HCT116 (cell line): ENCODE data around the gene FCGR3A. TPM values are rescaled to one million over a fixed set of nuclear protein-coding genes. Genes with fewer than 3 reads are reported as not detected.

ENCODE experiments used
- ATAC-seq: fragments of 200-7000 bp; cut with Tn5 transposase; 2 replicates; pipeline ENCODE4 v1.9.1; 2020; ENCODE audit warnings: mild to moderate bottlenecking, moderate library complexity
- BruUV-seq: library from RNA; stranded (reverse); fragments of 400-500 nt; replicated peaks from 2 replicates; lab custom pipeline; 2021; lab: Mats Ljungman, UMichigan
- CTCF ChIA-PET: fragments of 300-600 bp; sonication (Branson Sonifier 250); formaldehyde crosslinking; loops from one replicate; lab custom pipeline; 2021; ENCODE audit warnings: antibody characterized with exemption; lab: Charles Lee
- POLR2A ChIA-PET: fragments of 300-600, 350-600 bp; sonication (Branson Sonifier 250); formaldehyde crosslinking; loops from one replicate; lab custom pipeline; 2021; ENCODE audit warnings: antibody characterized with exemption; lab: Charles Lee
- RAD21 ChIA-PET, 2 experiments: fragments of 300-600 bp; sonication (Branson Sonifier 250); formaldehyde crosslinking; loops; one replicate each; lab custom pipeline; 2023; ENCODE audit warnings: low total read pairs in 2 of 2; ENCODE audit not compliant: uncharacterized antibody in 2 of 2, unreplicated experiment in 2 of 2, low non-redundant PET in 1 of 2; lab: Charles Lee
- DNase-seq: peaks from one replicate; pipeline ENCODE4 v3.0.0-alpha.2; 2010; ENCODE audit warnings: low read depth, low spot score
- H2AFZ ChIP-seq: fragments of 200-600 bp; shearing (Covaris generic), sonication (generic); 2 replicates; pipeline ENCODE4 v1.6.1; 2017; ENCODE audit warnings: low read depth, mixed run types, mixed read lengths, antibody characterized with exemption, low read length; ENCODE audit not compliant: poor library complexity, severe bottlenecking
- H3K27ac ChIP-seq: 2 replicates; pipeline ENCODE4 v1.5.1; 2012; ENCODE audit warnings: low read depth, low read length
- H3K27me3 ChIP-seq: fragments of 200-600 bp; sonication (generic); 2 replicates; pipeline ENCODE4 v1.6.1; 2016; ENCODE audit warnings: mixed run types, low read length, mixed read lengths; ENCODE audit not compliant: insufficient read depth
- H3K36me3 ChIP-seq, 2 experiments: fragments of 200-500 bp in 1 of 2; fragments of 200-600 bp in 1 of 2; sonication (Bioruptor generic) in 1 of 2; sonication (generic) in 1 of 2; 2 replicates each; pipeline versions ENCODE4 v1.5.1 to v1.6.1; 2014 to 2016; ENCODE audit warnings: low read length in 2 of 2, inconsistent platforms in 1 of 2, mixed read lengths in 1 of 2, mixed run types in 1 of 2; ENCODE audit not compliant: insufficient read depth in 2 of 2, control insufficient read depth in 1 of 2
- H3K4me1 ChIP-seq, 2 experiments: fragments of 200-600 bp in 1 of 2; sonication (generic) in 1 of 2; 2 replicates each; pipeline versions ENCODE4 v1.5.1 to v1.6.1; 2012 to 2017; ENCODE audit warnings: low read length in 2 of 2, inconsistent platforms in 1 of 2, mild to moderate bottlenecking in 1 of 2, mixed read lengths in 1 of 2, mixed run types in 1 of 2, moderate library complexity in 1 of 2; ENCODE audit not compliant: insufficient read depth in 2 of 2, control insufficient read depth in 1 of 2
- H3K4me2 ChIP-seq: fragments of 200-600 bp; sonication (generic); 2 replicates; pipeline ENCODE4 v1.6.1; 2017; ENCODE audit warnings: mixed run types, low read length, mixed read lengths
- H3K4me3 ChIP-seq, 2 experiments: fragments of 200-600 bp in 1 of 2; sonication (generic) in 1 of 2; replicated peaks in 1 of 2; 2 replicates each; pipeline ENCODE4 v1.5.1; 2011 to 2016; ENCODE audit warnings: low read length in 2 of 2, control low read depth in 1 of 2, low read depth in 1 of 2, mild to moderate bottlenecking in 1 of 2, mixed read lengths in 1 of 2, mixed run types in 1 of 2
- H3K79me2 ChIP-seq: fragments of 200-600 bp; sonication (generic); 2 replicates; pipeline ENCODE4 v1.6.1; 2017; ENCODE audit warnings: mild to moderate bottlenecking, mixed run types, low read length, moderate library complexity, mixed read lengths; ENCODE audit not compliant: insufficient read depth
- H3K9ac ChIP-seq: fragments of 200-600 bp; sonication (generic); 2 replicates; pipeline ENCODE4 v1.6.1; 2016; ENCODE audit warnings: low read length, mixed read lengths
- H3K9me2 ChIP-seq: fragments of 200-600 bp; sonication (generic), shearing (Covaris generic); 2 replicates; pipeline ENCODE4 v1.6.1; 2017; ENCODE audit warnings: mixed run types, mild to moderate bottlenecking, moderate library complexity; ENCODE audit not compliant: insufficient read depth
- H3K9me3 ChIP-seq, 2 experiments: fragments of 200-500 bp in 1 of 2; fragments of 200-600 bp in 1 of 2; sonication (Bioruptor generic) in 1 of 2; sonication (generic) in 1 of 2; 2 replicates each; pipeline ENCODE4 v1.6.1; 2014 to 2017; ENCODE audit warnings: low read length in 2 of 2, mixed read lengths in 2 of 2, inconsistent platforms in 1 of 2, low read depth in 1 of 2, mild to moderate bottlenecking in 1 of 2, mixed run types in 1 of 2, moderate library complexity in 1 of 2; ENCODE audit not compliant: control insufficient read depth in 1 of 2, insufficient read depth in 1 of 2
- H4K20me1 ChIP-seq: fragments of 200-600 bp; sonication (generic), shearing (Covaris generic); 2 replicates; pipeline ENCODE4 v1.6.1; 2017; ENCODE audit warnings: mixed run types, mild to moderate bottlenecking, moderate library complexity; ENCODE audit not compliant: insufficient read depth
- CEBPB ChIP-seq: IDR thresholded peaks from 2 replicates; pipeline ENCODE4 v1.6.1; 2012; ENCODE audit warnings: low read depth
- EGR1 ChIP-seq: IDR thresholded peaks from 2 replicates; pipeline ENCODE4 v1.6.1; 2012; ENCODE audit warnings: low read depth
- ELF1 ChIP-seq: IDR thresholded peaks from 2 replicates; pipeline ENCODE4 v1.6.1; 2012; ENCODE audit warnings: low read depth, borderline replicate concordance
- EZH2phosphoT487 ChIP-seq: fragments of 200-600 bp; IDR thresholded peaks from 2 replicates; pipeline ENCODE4 v1.6.1; 2018; ENCODE audit warnings: antibody characterized with exemption, borderline replicate concordance
- JUND ChIP-seq: IDR thresholded peaks from 2 replicates; pipeline ENCODE4 v1.6.1; 2012
- POLR2A ChIP-seq: IDR thresholded peaks from 2 replicates; pipeline ENCODE4 v1.7.0; 2011; ENCODE audit warnings: borderline replicate concordance; ENCODE audit not compliant: insufficient read depth, insufficient read length; ENCODE audit errors: extremely low read depth
- POLR2AphosphoS5 ChIP-seq: IDR thresholded peaks from 2 replicates; pipeline ENCODE4 v1.6.1; 2011; ENCODE audit warnings: mild to moderate bottlenecking, low read depth, low read length, moderate library complexity
- RAD21 ChIP-seq: IDR thresholded peaks from 2 replicates; pipeline ENCODE4 v1.6.1; 2012; ENCODE audit warnings: low read depth, mild to moderate bottlenecking
- SP1 ChIP-seq: IDR thresholded peaks from 2 replicates; pipeline ENCODE4 v1.6.1; 2012; ENCODE audit warnings: low read depth
- TCF7L2 ChIP-seq: IDR thresholded peaks from 2 replicates; pipeline ENCODE4 v1.7.0; 2011; ENCODE audit warnings: borderline replicate concordance, inconsistent platforms; ENCODE audit not compliant: insufficient read depth, insufficient read length; ENCODE audit errors: extremely low read depth
- ZFX ChIP-seq: fragments of 450-650 bp; IDR thresholded peaks from 2 replicates; pipeline ENCODE4 v1.6.1; 2017
- intact Hi-C: fragments of 100-400 bp; cut with micrococcal nuclease; formaldehyde crosslinking; loops from 2 replicates; pipeline ENCODE4 v1.10.0; 2022
- total RNA-seq: library from RNA; stranded (reverse); gene quantifications from one replicate; pipeline ENCODE4 v1.2.1, GENCODE V29; 2021; ENCODE audit not compliant: unreplicated experiment
- TF ChIP-seq, protein P1 (sequence below): IDR thresholded peaks from 2 replicates; pipeline ENCODE4 v1.6.1; 2012
- TF ChIP-seq, protein P2 (sequence below): IDR thresholded peaks from 2 replicates; pipeline ENCODE4 v1.6.1; 2012
- TF ChIP-seq, protein P3 (sequence below): IDR thresholded peaks from 2 replicates; pipeline ENCODE4 v1.6.1; 2012; ENCODE audit warnings: low read depth
- TF ChIP-seq, protein P4 (sequence below), 3 experiments: fragments of 200-600 bp in 1 of 3; sonication (generic) in 1 of 3; IDR thresholded peaks in 2 of 3; conservative IDR thresholded peaks in 1 of 3; 2 replicates each; pipeline ENCODE4 v1.5.1; 2012 to 2017; ENCODE audit warnings: low read depth in 2 of 3, low read length in 2 of 3, antibody characterized with exemption in 1 of 3, borderline replicate concordance in 1 of 3, control low read depth in 1 of 3, mild to moderate bottlenecking in 1 of 3, mixed read lengths in 1 of 3, mixed run types in 1 of 3, moderate library complexity in 1 of 3; ENCODE audit not compliant: insufficient read depth in 1 of 3

The FCGR3A gene
- total RNA-seq, 1 experiment from 2014 or later: 0.17 TPM

DNA sequence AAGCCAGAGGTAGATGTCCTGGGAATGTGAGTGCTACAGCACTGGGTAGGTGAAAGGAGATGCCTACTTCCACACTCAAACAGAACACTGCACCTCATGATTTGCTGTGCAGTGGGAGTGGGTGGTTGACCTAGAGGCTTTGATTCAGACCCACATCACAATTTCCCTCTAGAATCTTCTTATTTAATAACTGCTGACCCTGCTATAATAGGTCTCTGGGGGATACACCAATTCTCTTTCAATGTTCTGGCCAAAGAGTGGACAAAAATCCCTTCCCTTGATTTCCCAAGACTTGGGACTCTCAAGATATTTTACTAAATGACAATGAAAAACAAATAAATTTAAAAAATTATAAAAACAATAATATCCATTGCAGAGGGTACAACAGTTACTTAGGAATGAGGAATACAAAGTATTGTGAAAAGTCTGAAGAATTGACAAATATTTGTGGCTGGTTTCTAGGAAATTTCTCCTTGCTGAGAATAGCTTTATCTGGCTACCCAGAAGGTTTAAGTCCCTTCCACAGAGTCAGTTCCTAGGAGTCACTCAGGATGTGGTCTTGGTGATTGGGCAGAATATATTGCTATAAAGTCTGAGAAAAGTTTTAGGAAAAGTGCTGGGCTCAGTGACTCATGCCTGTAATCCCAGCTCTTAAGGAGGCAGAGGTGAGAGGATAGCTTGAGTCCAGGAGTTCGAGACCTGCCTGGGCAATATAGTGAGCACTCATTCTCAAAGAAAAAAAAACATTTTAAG is 46.8 kb downstream of the FCGR3A start:
- H3K27ac ChIP-seq: no peak overlapping the region
- intact Hi-C loops: no loop called here
- no peak overlapping the region for H3K4me2 ChIP-seq
- no peak overlapping the region for H2AFZ ChIP-seq
- ATAC-seq: no peak
- H3K9me2 ChIP-seq: no peaks in the 10 kb centered on the region; the same call in 1 of the 2 replicates
- no peak overlapping the region for H3K9ac ChIP-seq
- H3K4me3 ChIP-seq: no peak overlapping the region
- no peaks in the 10 kb centered on the region for H3K4me1 ChIP-seq
- TF ChIP-seq SP1 (no peak), EZH2phosphoT487 (no peak), ZFX (no peak), RAD21 (no peak), EGR1 (no peak), POLR2AphosphoS5 (no peak), CEBPB (no peak), POLR2A (no peak), TCF7L2 (no peak), JUND (no peak), ELF1 (no peak)
- TF ChIP-seq, protein P1, sequence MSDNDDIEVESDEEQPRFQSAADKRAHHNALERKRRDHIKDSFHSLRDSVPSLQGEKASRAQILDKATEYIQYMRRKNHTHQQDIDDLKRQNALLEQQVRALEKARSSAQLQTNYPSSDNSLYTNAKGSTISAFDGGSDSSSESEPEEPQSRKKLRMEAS: no peak
- TF ChIP-seq, protein P2, sequence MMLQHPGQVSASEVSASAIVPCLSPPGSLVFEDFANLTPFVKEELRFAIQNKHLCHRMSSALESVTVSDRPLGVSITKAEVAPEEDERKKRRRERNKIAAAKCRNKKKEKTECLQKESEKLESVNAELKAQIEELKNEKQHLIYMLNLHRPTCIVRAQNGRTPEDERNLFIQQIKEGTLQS: no peak
- TF ChIP-seq, protein P3, sequence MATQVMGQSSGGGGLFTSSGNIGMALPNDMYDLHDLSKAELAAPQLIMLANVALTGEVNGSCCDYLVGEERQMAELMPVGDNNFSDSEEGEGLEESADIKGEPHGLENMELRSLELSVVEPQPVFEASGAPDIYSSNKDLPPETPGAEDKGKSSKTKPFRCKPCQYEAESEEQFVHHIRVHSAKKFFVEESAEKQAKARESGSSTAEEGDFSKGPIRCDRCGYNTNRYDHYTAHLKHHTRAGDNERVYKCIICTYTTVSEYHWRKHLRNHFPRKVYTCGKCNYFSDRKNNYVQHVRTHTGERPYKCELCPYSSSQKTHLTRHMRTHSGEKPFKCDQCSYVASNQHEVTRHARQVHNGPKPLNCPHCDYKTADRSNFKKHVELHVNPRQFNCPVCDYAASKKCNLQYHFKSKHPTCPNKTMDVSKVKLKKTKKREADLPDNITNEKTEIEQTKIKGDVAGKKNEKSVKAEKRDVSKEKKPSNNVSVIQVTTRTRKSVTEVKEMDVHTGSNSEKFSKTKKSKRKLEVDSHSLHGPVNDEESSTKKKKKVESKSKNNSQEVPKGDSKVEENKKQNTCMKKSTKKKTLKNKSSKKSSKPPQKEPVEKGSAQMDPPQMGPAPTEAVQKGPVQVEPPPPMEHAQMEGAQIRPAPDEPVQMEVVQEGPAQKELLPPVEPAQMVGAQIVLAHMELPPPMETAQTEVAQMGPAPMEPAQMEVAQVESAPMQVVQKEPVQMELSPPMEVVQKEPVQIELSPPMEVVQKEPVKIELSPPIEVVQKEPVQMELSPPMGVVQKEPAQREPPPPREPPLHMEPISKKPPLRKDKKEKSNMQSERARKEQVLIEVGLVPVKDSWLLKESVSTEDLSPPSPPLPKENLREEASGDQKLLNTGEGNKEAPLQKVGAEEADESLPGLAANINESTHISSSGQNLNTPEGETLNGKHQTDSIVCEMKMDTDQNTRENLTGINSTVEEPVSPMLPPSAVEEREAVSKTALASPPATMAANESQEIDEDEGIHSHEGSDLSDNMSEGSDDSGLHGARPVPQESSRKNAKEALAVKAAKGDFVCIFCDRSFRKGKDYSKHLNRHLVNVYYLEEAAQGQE: no peak
- TF ChIP-seq, protein P4, sequence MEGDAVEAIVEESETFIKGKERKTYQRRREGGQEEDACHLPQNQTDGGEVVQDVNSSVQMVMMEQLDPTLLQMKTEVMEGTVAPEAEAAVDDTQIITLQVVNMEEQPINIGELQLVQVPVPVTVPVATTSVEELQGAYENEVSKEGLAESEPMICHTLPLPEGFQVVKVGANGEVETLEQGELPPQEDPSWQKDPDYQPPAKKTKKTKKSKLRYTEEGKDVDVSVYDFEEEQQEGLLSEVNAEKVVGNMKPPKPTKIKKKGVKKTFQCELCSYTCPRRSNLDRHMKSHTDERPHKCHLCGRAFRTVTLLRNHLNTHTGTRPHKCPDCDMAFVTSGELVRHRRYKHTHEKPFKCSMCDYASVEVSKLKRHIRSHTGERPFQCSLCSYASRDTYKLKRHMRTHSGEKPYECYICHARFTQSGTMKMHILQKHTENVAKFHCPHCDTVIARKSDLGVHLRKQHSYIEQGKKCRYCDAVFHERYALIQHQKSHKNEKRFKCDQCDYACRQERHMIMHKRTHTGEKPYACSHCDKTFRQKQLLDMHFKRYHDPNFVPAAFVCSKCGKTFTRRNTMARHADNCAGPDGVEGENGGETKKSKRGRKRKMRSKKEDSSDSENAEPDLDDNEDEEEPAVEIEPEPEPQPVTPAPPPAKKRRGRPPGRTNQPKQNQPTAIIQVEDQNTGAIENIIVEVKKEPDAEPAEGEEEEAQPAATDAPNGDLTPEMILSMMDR (IDR thresholded peaks at IDR 0.05 in 2 of 3, conservative IDR thresholded peaks at IDR 0.05 in 1 of 3; ENCODE audit: borderline replicate concordance in 1 of 3, insufficient read depth in 1 of 3, low read depth in 2 of 3, low read length in 2 of 3): no peak
- no TSS peak for BruUV-seq
- ChIA-PET RAD21 (no interaction called here), CTCF (interaction anchor here (1.0 kb wide), 1 partner anchor 18 kb away, joined by 3 read pairs; no protein-coding TSS in a partner anchor), POLR2A (no interaction called here)
- no peaks in the 10 kb centered on the region for H3K36me3 ChIP-seq
- no peak for DNase-seq
- no peaks in the 10 kb centered on the region for H3K27me3 ChIP-seq
- no peaks in the 10 kb centered on the region for H4K20me1 ChIP-seq
- no peaks in the 10 kb centered on the region for H3K79me2 ChIP-seq
- no peaks in the 10 kb centered on the region for H3K9me3 ChIP-seq
